Measurements from ENCODE around the gene AKT3.

The AKT3 gene

GRCh38 chr1:243745356-243745755 is 104.7 kb downstream of the AKT3 start:
- no peak overlapping the region for H3K4me3 Mint-ChIP-seq
- DNase-seq (ENCODE audit: low spot score in 2 of 2) (no peak), ATAC-seq (ENCODE audit: low read depth) (no peak)
- peaks cover 8% of the 10 kb centered on the region for H3K4me1 Mint-ChIP-seq
- H3K27me3 Mint-ChIP-seq, result no peaks in the 10 kb centered on the region
- peaks cover 7% of the 10 kb centered on the region for H3K36me3 Mint-ChIP-seq
- no peak overlapping the region for H3K27ac Mint-ChIP-seq
- no peaks in the 10 kb centered on the region for H3K9me3 Mint-ChIP-seq

GRCh38 chr1:243742819-243743218 is 107.2 kb downstream of the AKT3 start:
- no peak for DNase-seq (ENCODE audit: low spot score in 2 of 2)
- H3K4me3 Mint-ChIP-seq, result no peak overlapping the region
- H3K27ac Mint-ChIP-seq, result no peak overlapping the region
- ATAC-seq (ENCODE audit: low read depth), result no peak
- no peaks in the 10 kb centered on the region for H3K27me3 Mint-ChIP-seq
- H3K36me3 Mint-ChIP-seq, result peaks cover 11% of the 10 kb centered on the region
- H3K9me3 Mint-ChIP-seq, result no peaks in the 10 kb centered on the region
- H3K4me1 Mint-ChIP-seq, result peaks cover 14% of the 10 kb centered on the region

GRCh38 chr1:243740255-243740999 is 109.6 kb downstream of the AKT3 start:
- no peak for DNase-seq (ENCODE audit: low spot score in 2 of 2)
- ATAC-seq (ENCODE audit: low read depth), result no peak
- Mint-ChIP-seq H3K4me3 (no peak overlapping the region), H3K36me3 (peaks cover 14% of the 10 kb centered on the region), H3K4me1 (peaks cover 20% of the 10 kb centered on the region), H3K27me3 (no peaks in the 10 kb centered on the region), H3K9me3 (no peaks in the 10 kb centered on the region), H3K27ac (no peak overlapping the region)

DNA sequence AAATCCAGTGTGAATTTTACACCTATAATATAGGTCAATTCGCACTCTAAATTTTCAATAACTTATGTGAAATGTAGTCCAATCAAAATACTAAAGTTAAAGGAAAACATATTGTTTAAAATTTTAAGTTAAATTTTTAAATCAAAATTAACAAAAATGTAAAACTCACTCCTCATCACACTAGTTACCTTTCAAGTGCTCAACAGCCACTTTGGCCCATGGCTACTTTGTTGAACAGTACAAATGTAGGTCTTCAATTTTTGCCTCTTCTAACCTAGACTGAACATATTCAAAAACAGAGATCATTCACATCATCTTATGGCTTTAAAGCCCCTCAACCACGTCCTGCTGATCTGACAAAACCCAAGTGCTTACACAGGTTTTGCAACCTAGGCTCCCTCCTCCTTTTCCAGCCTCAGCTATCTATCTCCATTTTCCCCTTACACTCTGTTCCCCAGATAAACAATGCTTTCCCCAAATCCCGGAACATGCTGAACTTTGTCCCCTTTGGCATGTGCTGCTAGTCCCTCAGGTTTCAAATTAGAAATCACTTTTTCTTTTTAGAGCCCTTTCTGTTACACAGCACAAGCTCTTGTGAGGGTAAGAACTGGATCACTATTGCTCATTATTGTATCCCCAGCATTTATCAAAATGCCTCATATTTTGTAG is 110.6 kb downstream of the AKT3 start:
- ATAC-seq (ENCODE audit: low read depth), result no peak
- Mint-ChIP-seq H3K9me3 (no peaks in the 10 kb centered on the region), H3K27ac (no peak overlapping the region), H3K27me3 (no peaks in the 10 kb centered on the region), H3K4me1 (peaks cover 20% of the 10 kb centered on the region), H3K36me3 (peaks cover 13% of the 10 kb centered on the region), H3K4me3 (no peak overlapping the region)
- DNase-seq (ENCODE audit: low spot score in 2 of 2), result no peak

DNA sequence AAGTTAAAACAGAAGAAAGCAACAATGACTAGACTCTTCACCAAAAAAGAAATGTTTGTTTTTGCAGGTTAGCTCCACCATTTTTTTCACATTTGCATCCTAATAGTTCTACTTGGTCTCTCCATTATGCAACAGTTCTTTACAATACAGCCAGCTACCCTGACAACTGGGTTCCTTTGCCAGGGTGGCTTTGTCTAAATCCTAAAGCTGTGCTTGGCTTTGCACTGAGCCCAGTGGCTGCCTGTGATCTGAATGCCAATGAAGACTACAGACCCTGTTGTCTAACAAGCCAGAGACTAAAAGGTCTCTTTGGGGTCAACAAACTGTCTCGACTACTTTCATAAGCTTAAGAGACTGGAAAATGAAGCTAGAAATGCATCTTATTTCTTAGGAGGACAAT is 112.0 kb downstream of the AKT3 start:
- peaks cover 1% of the 10 kb centered on the region for H3K9me3 Mint-ChIP-seq
- DNase-seq (ENCODE audit: low spot score in 2 of 2) (no peak), ATAC-seq (ENCODE audit: low read depth) (no peak)
- no peak overlapping the region for H3K27ac Mint-ChIP-seq
- H3K4me3 Mint-ChIP-seq, result no peak overlapping the region
- H3K36me3 Mint-ChIP-seq, result peaks cover 10% of the 10 kb centered on the region
- H3K27me3 Mint-ChIP-seq, result no peaks in the 10 kb centered on the region
- peaks cover 22% of the 10 kb centered on the region for H3K4me1 Mint-ChIP-seq

DNA sequence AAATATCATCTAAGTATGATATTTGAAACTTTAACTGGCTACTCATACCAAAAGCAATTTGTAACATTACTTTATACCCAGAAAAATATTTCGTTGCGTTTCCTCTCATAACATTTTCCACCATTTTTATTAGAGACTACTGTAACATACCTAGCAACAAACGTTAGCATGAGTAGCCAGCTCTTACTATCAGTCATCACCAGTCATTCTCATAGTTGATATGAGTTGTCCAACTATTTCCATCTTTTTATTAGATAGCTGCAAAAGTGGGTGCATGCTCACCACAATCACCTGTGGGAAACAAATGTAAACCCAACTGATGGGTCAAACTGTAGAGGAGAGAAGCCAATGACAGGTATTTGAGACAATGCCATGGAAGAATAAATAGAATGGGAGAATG is 114.6 kb downstream of the AKT3 start:
- Mint-ChIP-seq H3K27me3 (no peaks in the 10 kb centered on the region), H3K4me3 (no peak overlapping the region), H3K36me3 (peaks cover 12% of the 10 kb centered on the region), H3K9me3 (peaks cover 1% of the 10 kb centered on the region), H3K4me1 (peaks cover 29% of the 10 kb centered on the region), H3K27ac (no peak overlapping the region)
- DNase-seq (ENCODE audit: low spot score in 2 of 2) (no peak), ATAC-seq (ENCODE audit: low read depth) (no peak)

DNA sequence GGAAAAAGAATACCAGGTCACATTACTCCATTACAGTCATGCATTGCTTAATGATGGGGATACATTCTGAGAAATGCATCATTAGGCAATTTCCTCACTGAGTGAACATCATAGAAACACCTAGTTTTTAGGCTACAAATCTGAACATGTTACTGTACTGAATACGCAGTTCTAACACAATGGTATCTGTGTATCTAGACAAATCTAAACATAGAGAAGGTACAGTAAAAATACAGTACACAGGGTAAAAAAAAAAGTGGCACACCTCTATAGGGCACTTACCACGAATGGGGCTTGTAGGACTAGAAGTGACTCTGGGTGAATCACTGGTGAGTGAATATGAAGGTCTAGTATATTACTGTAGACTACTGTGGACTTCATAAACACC is 115.7 kb downstream of the AKT3 start:
- Mint-ChIP-seq H3K4me1 (peaks cover 23% of the 10 kb centered on the region), H3K27me3 (no peaks in the 10 kb centered on the region), H3K4me3 (no peak overlapping the region), H3K9me3 (peaks cover 1% of the 10 kb centered on the region), H3K36me3 (peaks cover 14% of the 10 kb centered on the region), H3K27ac (no peak overlapping the region)
- ATAC-seq (ENCODE audit: low read depth), result no peak
- no peak for DNase-seq (ENCODE audit: low spot score in 2 of 2)

DNA sequence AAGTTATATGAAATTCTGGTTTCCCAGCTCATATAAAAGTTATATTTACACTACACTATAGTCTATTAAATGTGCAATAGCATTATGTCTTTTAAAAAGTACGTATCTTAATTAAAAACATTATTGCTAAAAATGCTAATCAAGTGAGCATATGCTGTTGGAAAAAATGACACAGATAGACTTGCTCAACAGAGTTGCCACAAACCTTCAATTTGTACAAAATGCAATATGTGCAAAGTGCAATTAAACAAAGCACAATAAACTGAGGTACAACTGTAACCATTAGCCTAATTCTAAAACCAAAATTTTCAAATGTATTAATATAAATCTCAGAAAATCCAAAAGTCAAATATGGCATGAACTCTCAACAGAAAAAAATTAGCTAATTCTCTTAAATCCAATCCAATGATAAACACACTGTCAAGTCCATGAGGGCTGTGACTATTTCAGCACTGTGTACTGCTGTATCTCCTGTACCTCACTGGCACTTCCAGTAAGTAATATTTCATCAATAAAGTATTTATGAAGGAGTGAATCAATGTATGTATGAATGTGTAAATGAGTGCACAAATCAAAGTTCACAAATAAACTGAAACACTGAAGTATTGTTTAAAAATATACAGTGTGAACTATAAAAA is 116.3 kb downstream of the AKT3 start:
- Mint-ChIP-seq H3K36me3 (peaks cover 15% of the 10 kb centered on the region), H3K9me3 (peaks cover 1% of the 10 kb centered on the region), H3K4me1 (peaks cover 28% of the 10 kb centered on the region), H3K27me3 (no peaks in the 10 kb centered on the region), H3K27ac (no peak overlapping the region), H3K4me3 (no peak overlapping the region)
- DNase-seq (ENCODE audit: low spot score in 2 of 2), result no peak
- ATAC-seq (ENCODE audit: low read depth), result no peak

DNA sequence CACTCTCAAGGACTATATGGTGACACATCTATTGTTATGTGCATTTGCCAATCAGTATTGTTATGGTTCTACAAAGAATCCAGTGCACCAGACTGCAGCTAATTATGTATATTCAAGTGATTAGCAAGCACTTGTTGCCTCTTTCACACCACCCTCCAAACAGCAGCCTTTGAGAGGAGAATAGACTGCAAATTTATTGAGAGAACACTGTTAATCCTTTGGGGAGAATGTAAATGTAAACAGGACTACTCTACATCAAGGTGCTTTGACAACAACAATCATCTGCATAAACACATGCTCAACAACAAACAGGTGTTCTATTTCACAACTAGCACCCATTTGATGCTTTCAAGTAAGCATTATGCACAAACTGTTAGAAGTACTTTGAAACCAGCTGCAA is 117.4 kb downstream of the AKT3 start:
- ATAC-seq (ENCODE audit: low read depth), result no peak
- peaks cover 32% of the 10 kb centered on the region for H3K4me1 Mint-ChIP-seq
- peaks cover 1% of the 10 kb centered on the region for H3K9me3 Mint-ChIP-seq
- H3K27me3 Mint-ChIP-seq, result no peaks in the 10 kb centered on the region
- no peak overlapping the region for H3K27ac Mint-ChIP-seq
- H3K4me3 Mint-ChIP-seq, result no peak overlapping the region
- H3K36me3 Mint-ChIP-seq, result peaks cover 17% of the 10 kb centered on the region
- DNase-seq (ENCODE audit: low spot score in 2 of 2), result no peak

DNA sequence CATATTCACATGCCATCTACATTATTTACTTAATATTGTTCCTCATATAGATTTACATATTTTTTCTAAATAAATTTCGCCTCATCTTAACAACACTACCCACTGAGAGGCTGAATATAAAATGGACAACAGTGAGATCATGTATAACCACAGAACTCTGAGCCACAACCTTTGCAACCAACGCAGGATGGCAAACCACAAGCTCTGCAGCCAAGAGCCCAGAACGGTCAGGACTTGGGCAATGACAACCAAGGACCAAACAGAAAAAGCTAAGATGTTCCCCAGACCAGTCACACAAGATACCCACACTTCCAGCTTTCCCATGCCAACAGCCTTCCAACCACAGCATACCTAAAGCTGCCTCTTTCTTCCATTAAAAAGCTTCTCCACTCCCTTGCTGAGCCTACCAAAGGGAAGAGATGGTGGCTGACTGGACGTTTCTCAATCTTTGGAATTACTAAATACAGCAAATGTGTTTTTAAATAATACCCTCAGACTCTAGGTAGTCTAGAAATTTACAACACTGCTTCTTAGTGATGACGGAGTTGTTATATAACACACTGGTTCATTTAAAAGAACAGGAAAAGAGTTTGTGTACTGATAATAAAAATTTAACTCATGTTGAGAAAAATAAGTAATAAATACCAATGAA is 117.9 kb downstream of the AKT3 start:
- Mint-ChIP-seq H3K36me3 (peaks cover 15% of the 10 kb centered on the region), H3K27ac (no peak overlapping the region), H3K9me3 (peaks cover 1% of the 10 kb centered on the region), H3K4me3 (no peak overlapping the region), H3K4me1 (peaks cover 33% of the 10 kb centered on the region), H3K27me3 (no peaks in the 10 kb centered on the region)
- DNase-seq (ENCODE audit: low spot score in 2 of 2) (no peak), ATAC-seq (ENCODE audit: low read depth) (no peak)

DNA sequence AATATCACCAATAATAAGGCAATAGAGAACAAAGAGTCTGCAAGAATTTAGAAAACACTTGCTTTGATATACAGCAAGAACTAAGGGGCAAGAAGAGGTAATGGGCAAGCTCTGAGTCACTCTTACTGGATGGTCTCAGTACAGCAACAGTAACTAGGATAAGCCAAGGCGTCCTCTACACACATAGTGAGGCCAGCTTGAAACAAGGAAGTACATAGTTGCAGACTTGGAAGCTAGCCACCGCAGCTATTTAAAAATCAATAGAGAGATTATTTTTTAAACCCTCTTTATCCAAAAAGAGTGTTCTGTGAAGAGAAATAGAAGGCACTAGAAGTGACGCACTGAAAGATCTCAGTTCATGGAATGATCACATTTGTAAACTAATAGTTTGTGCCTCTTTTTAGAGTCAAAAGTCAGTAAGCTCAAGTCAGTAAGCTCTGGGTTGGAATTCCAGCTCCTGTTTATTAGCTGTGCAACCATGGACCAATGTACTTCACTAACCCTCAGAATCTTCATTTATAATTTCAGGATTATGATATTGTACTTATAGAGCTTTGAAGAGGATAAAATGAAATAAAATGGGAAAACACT is 118.6 kb downstream of the AKT3 start:
- Mint-ChIP-seq H3K27ac (no peak overlapping the region), H3K27me3 (no peaks in the 10 kb centered on the region), H3K4me1 (peaks cover 34% of the 10 kb centered on the region), H3K9me3 (peaks cover 1% of the 10 kb centered on the region), H3K36me3 (peaks cover 15% of the 10 kb centered on the region), H3K4me3 (no peak overlapping the region)
- ATAC-seq (ENCODE audit: low read depth) (no peak), DNase-seq (ENCODE audit: low spot score in 2 of 2) (no peak)

DNA sequence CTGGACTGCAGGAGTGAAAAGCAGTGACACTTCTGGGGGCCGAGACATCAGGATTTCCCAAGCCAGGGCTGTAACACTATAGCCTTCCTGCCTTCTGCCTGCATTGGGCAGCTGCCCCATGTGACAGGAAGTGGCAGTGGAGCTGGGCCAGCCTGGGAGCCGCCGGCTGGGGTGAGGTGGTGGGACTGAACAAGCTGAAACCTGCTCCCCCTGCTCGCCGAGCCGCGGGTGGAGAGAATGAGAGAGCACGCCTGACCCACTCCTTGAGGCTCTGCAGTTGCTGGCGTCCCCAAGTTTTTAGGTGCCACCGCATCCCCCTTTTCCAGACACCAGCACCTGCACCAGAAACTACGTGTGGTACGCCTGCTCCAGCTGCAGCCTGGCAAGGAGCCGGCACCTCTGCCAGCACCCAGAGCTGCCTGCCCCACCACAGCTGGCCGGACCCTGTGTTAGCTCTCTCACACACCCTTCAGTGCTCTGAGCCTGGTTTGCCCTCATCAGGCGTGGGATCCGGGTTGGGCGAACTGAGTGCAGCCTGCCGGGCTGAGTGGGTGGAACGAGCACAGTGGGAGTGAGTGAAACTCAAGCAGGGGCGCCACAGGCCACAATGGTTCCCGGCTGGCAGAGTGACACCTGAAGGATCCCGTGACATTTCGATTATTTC is 119.4 kb downstream of the AKT3 start:
- ATAC-seq (ENCODE audit: low read depth) (no peak), DNase-seq (ENCODE audit: low spot score in 2 of 2) (no peak)
- Mint-ChIP-seq H3K4me3 (no peak overlapping the region), H3K27ac (no peak overlapping the region), H3K9me3 (peaks cover 1% of the 10 kb centered on the region), H3K27me3 (no peaks in the 10 kb centered on the region), H3K36me3 (peaks cover 15% of the 10 kb centered on the region), H3K4me1 (peaks cover 35% of the 10 kb centered on the region)

GRCh38 chr1:243729956-243730355 is 120.1 kb downstream of the AKT3 start:
- Mint-ChIP-seq H3K4me3 (no peak overlapping the region), H3K4me1 (peaks cover 37% of the 10 kb centered on the region), H3K9me3 (peaks cover 1% of the 10 kb centered on the region), H3K27ac (no peak overlapping the region), H3K36me3 (peaks cover 13% of the 10 kb centered on the region), H3K27me3 (no peaks in the 10 kb centered on the region)
- ATAC-seq (ENCODE audit: low read depth) (no peak), DNase-seq (ENCODE audit: low spot score in 2 of 2) (no peak)

Measured in memory B cell (primary cell).